ENCODE measurements around the gene CFAP57.

CFAP57 gene

DNA sequence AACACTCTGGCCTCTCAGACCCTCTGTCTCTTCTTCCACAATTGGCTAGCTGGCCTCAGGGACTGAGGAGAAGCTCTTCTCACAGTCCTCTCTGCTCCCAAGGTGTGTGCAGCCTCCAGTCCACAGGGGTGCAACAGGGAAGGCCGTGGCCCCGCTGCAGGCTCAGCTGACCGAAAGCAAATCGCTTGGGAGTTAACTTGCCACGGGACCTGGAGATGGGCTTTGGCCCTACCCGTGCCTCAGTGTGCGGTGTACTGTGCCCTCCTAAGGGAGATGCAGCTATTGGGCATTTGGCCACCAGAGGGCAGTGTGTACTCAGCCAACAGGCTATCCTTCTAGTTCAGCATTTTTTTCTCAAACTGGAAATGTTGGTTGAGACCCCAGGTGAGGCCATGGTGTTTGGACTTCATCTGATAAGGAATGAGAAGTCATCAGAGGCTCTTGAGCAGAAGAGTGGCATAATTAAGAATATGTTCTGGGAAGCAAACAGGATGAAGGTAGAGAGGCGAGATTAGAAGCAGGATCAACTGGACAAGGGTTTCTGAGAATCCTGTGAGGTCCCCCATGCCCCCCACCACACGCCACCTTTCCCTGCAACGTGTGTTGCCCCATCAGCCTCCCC is 55.1 kb downstream of the CFAP57 start:
- H3K36me3 ChIP-seq (ENCODE audit: insufficient read depth, low read length) = no peaks in the 10 kb centered on the region
- H3K4me1 ChIP-seq (ENCODE audit: insufficient read depth, low read length, poor library complexity, severe bottlenecking) = no peaks in the 10 kb centered on the region
- no peaks in the 10 kb centered on the region for H3K9me3 ChIP-seq (ENCODE audit: insufficient read depth, low read depth, low read length)
- H4K20me1 ChIP-seq (ENCODE audit: insufficient read depth, low read length, poor library complexity, severe bottlenecking) = no peaks in the 10 kb centered on the region
- no peaks in the 10 kb centered on the region for H3F3A ChIP-seq (ENCODE audit: low read depth)
- H3K4me3 ChIP-seq (ENCODE audit: low read length, poor library complexity, severe bottlenecking) = no peak overlapping the region
- no peaks in the 10 kb centered on the region for H3K9me2 ChIP-seq (replicated peaks; ENCODE audit: low read depth, low read length)
- TF ChIP-seq, protein P1, sequence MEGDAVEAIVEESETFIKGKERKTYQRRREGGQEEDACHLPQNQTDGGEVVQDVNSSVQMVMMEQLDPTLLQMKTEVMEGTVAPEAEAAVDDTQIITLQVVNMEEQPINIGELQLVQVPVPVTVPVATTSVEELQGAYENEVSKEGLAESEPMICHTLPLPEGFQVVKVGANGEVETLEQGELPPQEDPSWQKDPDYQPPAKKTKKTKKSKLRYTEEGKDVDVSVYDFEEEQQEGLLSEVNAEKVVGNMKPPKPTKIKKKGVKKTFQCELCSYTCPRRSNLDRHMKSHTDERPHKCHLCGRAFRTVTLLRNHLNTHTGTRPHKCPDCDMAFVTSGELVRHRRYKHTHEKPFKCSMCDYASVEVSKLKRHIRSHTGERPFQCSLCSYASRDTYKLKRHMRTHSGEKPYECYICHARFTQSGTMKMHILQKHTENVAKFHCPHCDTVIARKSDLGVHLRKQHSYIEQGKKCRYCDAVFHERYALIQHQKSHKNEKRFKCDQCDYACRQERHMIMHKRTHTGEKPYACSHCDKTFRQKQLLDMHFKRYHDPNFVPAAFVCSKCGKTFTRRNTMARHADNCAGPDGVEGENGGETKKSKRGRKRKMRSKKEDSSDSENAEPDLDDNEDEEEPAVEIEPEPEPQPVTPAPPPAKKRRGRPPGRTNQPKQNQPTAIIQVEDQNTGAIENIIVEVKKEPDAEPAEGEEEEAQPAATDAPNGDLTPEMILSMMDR (conservative IDR thresholded peaks at IDR 0.05; ENCODE audit: low read length) = peak; percentile 96
- no peak for TF ChIP-seq EZH2phosphoT487 (IDR thresholded peaks at IDR 0.05; ENCODE audit: borderline replicate concordance)
- no peaks in the 10 kb centered on the region for H3K79me2 ChIP-seq (ENCODE audit: insufficient read depth, low read length)
- no peaks in the 10 kb centered on the region for H3K27me3 ChIP-seq (ENCODE audit: insufficient read depth, low read length, poor library complexity, severe bottlenecking)
- H3K9ac ChIP-seq (ENCODE audit: low read depth, low read length, poor library complexity, severe bottlenecking) = no peak overlapping the region
- peak overlapping the region; percentile 72; the same call in 1 of the 2 replicates for H2AFZ ChIP-seq (ENCODE audit: low read length)
- H3K4me2 ChIP-seq (ENCODE audit: low read depth, low read length, poor library complexity, severe bottlenecking) = no peak overlapping the region

DNA sequence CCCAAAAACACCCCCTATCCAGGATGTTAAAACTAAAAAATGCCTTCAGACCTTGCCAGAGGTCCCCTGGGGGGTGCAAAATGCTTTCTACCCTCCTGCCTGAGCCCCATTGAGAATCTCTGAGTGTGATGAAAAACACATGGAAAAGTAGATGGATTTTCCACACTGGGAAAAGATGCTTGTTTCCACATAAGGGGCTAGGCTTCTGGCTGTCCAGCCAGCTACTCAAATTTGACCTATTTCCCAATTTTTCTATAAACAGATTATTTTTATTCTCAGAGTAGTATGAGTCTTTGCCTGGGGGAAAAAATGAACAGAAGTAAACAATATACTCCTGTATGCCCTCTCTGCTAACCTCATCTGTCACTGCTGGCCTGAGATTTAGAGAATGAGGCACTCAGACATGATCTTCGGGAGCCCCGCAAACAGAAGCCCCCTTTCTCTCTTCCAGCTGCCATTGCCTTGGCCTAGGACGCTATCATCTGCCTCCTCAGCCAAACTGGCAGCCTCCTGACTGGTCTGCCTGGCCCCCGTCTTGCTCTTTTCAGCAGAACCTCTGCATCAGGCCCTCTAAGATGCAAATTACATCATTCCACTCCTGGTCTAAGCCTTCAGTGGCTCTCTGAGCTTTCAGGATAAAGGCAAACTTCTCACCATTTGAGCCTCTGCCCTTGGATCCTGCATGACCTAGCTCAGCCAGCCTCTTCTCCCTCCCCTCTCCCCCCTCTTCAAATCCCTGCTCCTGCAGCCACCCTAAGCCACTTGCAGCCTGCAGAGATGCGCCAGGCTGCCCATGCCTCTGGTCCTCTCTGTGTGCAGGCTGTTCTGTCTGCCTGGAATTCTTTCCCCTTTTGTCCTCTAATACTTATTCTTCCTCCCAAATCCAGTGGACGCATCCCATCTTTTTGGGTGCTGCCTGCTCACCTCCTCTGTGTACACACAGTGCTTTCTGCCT is 58.0 kb downstream of the CFAP57 start:
- H3K4me2 ChIP-seq (ENCODE audit: low read depth, low read length, poor library complexity, severe bottlenecking) = no peak overlapping the region
- H3K4me1 ChIP-seq (ENCODE audit: insufficient read depth, low read length, poor library complexity, severe bottlenecking) = no peaks in the 10 kb centered on the region
- TF ChIP-seq, protein P1 (conservative IDR thresholded peaks at IDR 0.05; ENCODE audit: low read length) = no peak
- no peak for TF ChIP-seq EZH2phosphoT487 (IDR thresholded peaks at IDR 0.05; ENCODE audit: borderline replicate concordance)
- H3K36me3 ChIP-seq (ENCODE audit: insufficient read depth, low read length) = no peaks in the 10 kb centered on the region
- no peaks in the 10 kb centered on the region for H4K20me1 ChIP-seq (ENCODE audit: insufficient read depth, low read length, poor library complexity, severe bottlenecking)
- no peaks in the 10 kb centered on the region for H3K9me2 ChIP-seq (replicated peaks; ENCODE audit: low read depth, low read length)
- no peak overlapping the region for H2AFZ ChIP-seq (ENCODE audit: low read length)
- H3K79me2 ChIP-seq (ENCODE audit: insufficient read depth, low read length) = no peaks in the 10 kb centered on the region
- no peak overlapping the region for H3K9ac ChIP-seq (ENCODE audit: low read depth, low read length, poor library complexity, severe bottlenecking)
- H3K27me3 ChIP-seq (ENCODE audit: insufficient read depth, low read length, poor library complexity, severe bottlenecking) = no peaks in the 10 kb centered on the region
- no peak overlapping the region for H3K4me3 ChIP-seq (ENCODE audit: low read length, poor library complexity, severe bottlenecking)
- no peaks in the 10 kb centered on the region for H3F3A ChIP-seq (ENCODE audit: low read depth)
- no peaks in the 10 kb centered on the region for H3K9me3 ChIP-seq (ENCODE audit: insufficient read depth, low read depth, low read length)

DNA sequence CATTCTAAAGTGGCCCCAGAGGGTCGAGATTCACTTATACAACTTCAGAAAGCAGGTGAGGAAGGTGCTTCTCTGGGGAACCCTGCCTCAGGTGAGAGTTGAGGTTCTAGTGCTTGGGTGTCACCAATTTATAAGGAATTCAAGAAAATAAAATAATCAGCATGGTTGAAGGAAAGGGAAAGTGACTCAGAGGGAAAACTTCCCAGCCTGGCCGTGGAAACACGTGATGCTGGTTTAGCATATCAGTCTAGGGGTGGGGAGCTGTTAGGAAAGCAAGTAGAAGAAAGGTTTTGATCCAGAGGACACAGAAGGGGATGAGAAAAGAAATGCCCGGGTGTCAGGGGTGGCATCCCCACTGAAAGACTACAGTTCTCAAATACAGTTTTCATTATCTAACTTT is 59.9 kb downstream of the CFAP57 start:
- Histone ChIP-seq H3K4me2 (ENCODE audit: low read depth, low read length, poor library complexity, severe bottlenecking) (no peak overlapping the region), H3K4me3 (ENCODE audit: low read length, poor library complexity, severe bottlenecking) (no peak overlapping the region)

More for the DNA sequence above, 59.9 kb downstream of the CFAP57 start:
- no peaks in the 10 kb centered on the region for H3K4me1 ChIP-seq (ENCODE audit: insufficient read depth, low read length, poor library complexity, severe bottlenecking)
- H3K79me2 ChIP-seq (ENCODE audit: insufficient read depth, low read length) = no peaks in the 10 kb centered on the region
- H4K20me1 ChIP-seq (ENCODE audit: insufficient read depth, low read length, poor library complexity, severe bottlenecking) = no peaks in the 10 kb centered on the region
- H3K9me3 ChIP-seq (ENCODE audit: insufficient read depth, low read depth, low read length) = no peaks in the 10 kb centered on the region
- no peaks in the 10 kb centered on the region for H3F3A ChIP-seq (ENCODE audit: low read depth)
- no peak overlapping the region for H3K9ac ChIP-seq (ENCODE audit: low read depth, low read length, poor library complexity, severe bottlenecking)
- no peak overlapping the region for H2AFZ ChIP-seq (ENCODE audit: low read length)
- no peaks in the 10 kb centered on the region for H3K9me2 ChIP-seq (replicated peaks; ENCODE audit: low read depth, low read length)
- no peaks in the 10 kb centered on the region for H3K36me3 ChIP-seq (ENCODE audit: insufficient read depth, low read length)
- TF ChIP-seq, protein P1 (conservative IDR thresholded peaks at IDR 0.05; ENCODE audit: low read length) = no peak
- no peak for TF ChIP-seq EZH2phosphoT487 (IDR thresholded peaks at IDR 0.05; ENCODE audit: borderline replicate concordance)
- no peaks in the 10 kb centered on the region for H3K27me3 ChIP-seq (ENCODE audit: insufficient read depth, low read length, poor library complexity, severe bottlenecking)
